ENCODE data around the gene FARS2.

DNA sequence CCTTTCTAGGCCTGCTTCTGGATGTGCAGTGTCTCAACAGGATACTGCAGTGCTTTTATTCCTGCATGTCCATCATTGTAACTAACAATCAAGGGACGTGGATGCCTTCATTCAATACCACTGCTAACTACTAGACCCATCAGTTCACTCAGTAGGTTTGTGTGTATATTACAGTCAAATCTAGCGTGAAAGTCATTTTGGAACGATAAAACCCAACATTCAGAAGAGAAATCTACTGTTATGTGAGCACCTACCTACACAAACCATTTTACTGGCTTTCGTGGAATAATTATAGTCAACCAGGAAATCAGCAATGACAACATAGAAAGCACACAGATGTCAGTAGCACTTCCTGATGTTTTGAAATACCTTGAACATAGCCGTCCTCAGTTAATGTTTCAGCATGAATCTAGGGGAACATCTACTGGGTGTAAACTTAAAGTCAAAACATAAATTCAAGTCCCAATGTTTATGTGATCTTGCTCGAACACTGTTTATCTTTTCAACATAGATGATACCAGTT is 270.6 kb downstream of the FARS2 start:
- no peak for TF ChIP-seq EZH2 (IDR thresholded peaks at IDR 0.05; ENCODE audit: borderline replicate concordance, low read depth, low read length, poor library complexity, severe bottlenecking)
- TF ChIP-seq, protein P1, sequence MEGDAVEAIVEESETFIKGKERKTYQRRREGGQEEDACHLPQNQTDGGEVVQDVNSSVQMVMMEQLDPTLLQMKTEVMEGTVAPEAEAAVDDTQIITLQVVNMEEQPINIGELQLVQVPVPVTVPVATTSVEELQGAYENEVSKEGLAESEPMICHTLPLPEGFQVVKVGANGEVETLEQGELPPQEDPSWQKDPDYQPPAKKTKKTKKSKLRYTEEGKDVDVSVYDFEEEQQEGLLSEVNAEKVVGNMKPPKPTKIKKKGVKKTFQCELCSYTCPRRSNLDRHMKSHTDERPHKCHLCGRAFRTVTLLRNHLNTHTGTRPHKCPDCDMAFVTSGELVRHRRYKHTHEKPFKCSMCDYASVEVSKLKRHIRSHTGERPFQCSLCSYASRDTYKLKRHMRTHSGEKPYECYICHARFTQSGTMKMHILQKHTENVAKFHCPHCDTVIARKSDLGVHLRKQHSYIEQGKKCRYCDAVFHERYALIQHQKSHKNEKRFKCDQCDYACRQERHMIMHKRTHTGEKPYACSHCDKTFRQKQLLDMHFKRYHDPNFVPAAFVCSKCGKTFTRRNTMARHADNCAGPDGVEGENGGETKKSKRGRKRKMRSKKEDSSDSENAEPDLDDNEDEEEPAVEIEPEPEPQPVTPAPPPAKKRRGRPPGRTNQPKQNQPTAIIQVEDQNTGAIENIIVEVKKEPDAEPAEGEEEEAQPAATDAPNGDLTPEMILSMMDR (conservative IDR thresholded peaks at IDR 0.05; ENCODE audit: low read depth, low read length): no peak

All from A673 (cell line).